K562 (cell line): ENCODE results near the gene DOLPP1. TPM values are rescaled to one million over a fixed set of nuclear protein-coding genes. Genes with fewer than 3 reads are reported as not detected.

Experiments used
- ATAC-seq: fragments of 200-7000 bp; cut with Tn5 transposase; 3 replicates; pipeline ENCODE4 v1.9.1; 2020; ENCODE audit warnings: moderate library complexity
- BruUV-seq: library from RNA; stranded (reverse); fragments of 400-500 nt; replicated peaks from 2 replicates; lab custom pipeline; 2021; lab: Mats Ljungman, UMichigan
- CTCF ChIA-PET: fragments of 300-600 bp; formaldehyde crosslinking; extraction: SDS; loops from one replicate; lab custom pipeline; 2021; ENCODE audit warnings: low intra/inter-chr PET ratio; lab: Yijun Ruan, JAX
- POLR2A ChIA-PET: fragments of 300-600, 350-650 bp; sonication (Branson Sonifier 250); formaldehyde crosslinking; extraction: SDS; loops from one replicate; lab custom pipeline; 2021; ENCODE audit warnings: antibody characterized with exemption, inconsistent platforms; lab: Yijun Ruan, JAX
- DNase-seq, 4 experiments: peaks; one replicate each; pipeline versions ENCODE4 v3.0.0 to v3.0.0-alpha.2; 2011 to 2018; ENCODE audit warnings: low spot score in 3 of 4, mixed read lengths in 3 of 4; ENCODE audit errors: extremely low read depth in 1 of 4
- FAIRE-seq: peaks from 2 replicates; lab custom pipeline; 2011; peaks lifted over from hg19 to GRCh38; lab: Jason Lieb, UNC
- H2AFZ ChIP-seq: 2 replicates; pipeline ENCODE4 v1.6.0; 2011; ENCODE audit warnings: low read depth, low read length, control low read depth, inconsistent platforms
- H3K27ac ChIP-seq: fragments of 200-600 bp; 3 replicates; pipeline ENCODE4 v1.8.0; 2011; ENCODE audit warnings: low read depth, mild to moderate bottlenecking, control low read depth, inconsistent platforms, low read length, moderate library complexity, mixed read lengths; ENCODE audit errors: extremely low read depth
- H3K27me3 ChIP-seq, 2 experiments: fragments of 300-600 bp in 1 of 2; 2 replicates in 1 of 2; 3 replicates in 1 of 2; pipeline versions ENCODE4 v1.6.0 to v1.8.0; 2011; ENCODE audit warnings: inconsistent platforms in 2 of 2, low read length in 2 of 2, mild to moderate bottlenecking in 1 of 2, mixed read lengths in 1 of 2, moderate library complexity in 1 of 2; ENCODE audit not compliant: control insufficient read depth in 2 of 2, insufficient read depth in 2 of 2
- H3K36me3 ChIP-seq: fragments of 300-600 bp; 3 replicates; pipeline ENCODE4 v1.8.0; 2011; ENCODE audit warnings: mild to moderate bottlenecking, low read length, inconsistent platforms; ENCODE audit not compliant: control insufficient read depth, insufficient read depth
- H3K4me1 ChIP-seq, 2 experiments: fragments of 200-600 bp in 1 of 2; replicated peaks in 1 of 2; 2 replicates in 1 of 2; 3 replicates in 1 of 2; pipeline versions ENCODE4 v1.5.1 to v1.8.0; 2011; ENCODE audit warnings: inconsistent platforms in 2 of 2, low read length in 2 of 2, mild to moderate bottlenecking in 1 of 2, mixed read lengths in 1 of 2, moderate library complexity in 1 of 2; ENCODE audit not compliant: control insufficient read depth in 2 of 2, insufficient read depth in 2 of 2
- H3K4me2 ChIP-seq: 2 replicates; pipeline ENCODE4 v1.6.1; 2011; ENCODE audit warnings: low read length, control low read depth, inconsistent platforms, mixed read lengths; ENCODE audit not compliant: insufficient read depth
- H3K4me3 ChIP-seq: fragments of 200-600 bp; sonication (generic), shearing (Covaris generic); 2 replicates; pipeline ENCODE4 v1.5.1; 2016; ENCODE audit warnings: control low read depth, inconsistent platforms
- H3K79me2 ChIP-seq: fragments of 200-600 bp; 3 replicates; pipeline ENCODE4 v1.8.0; 2011; ENCODE audit warnings: low read length, inconsistent platforms; ENCODE audit not compliant: control insufficient read depth, insufficient read depth
- H3K9ac ChIP-seq, 2 experiments: 2 replicates each; pipeline versions ENCODE4 v1.6.0 to v1.6.1; 2011; ENCODE audit warnings: low read depth in 2 of 2, low read length in 2 of 2, control low read depth in 1 of 2, inconsistent platforms in 1 of 2, mild to moderate bottlenecking in 1 of 2, mixed read lengths in 1 of 2; ENCODE audit not compliant: insufficient read depth in 1 of 2
- H3K9me1 ChIP-seq: one replicate; pipeline ENCODE4 v1.6.0; 2011; ENCODE audit warnings: inconsistent platforms, mild to moderate bottlenecking, low read length, moderate library complexity; ENCODE audit not compliant: control insufficient read depth, insufficient read depth
- H3K9me3 ChIP-seq: replicated peaks from 2 replicates; pipeline ENCODE4 v1.5.1; 2011; ENCODE audit warnings: low read depth, low read length, inconsistent platforms; ENCODE audit not compliant: control insufficient read depth, insufficient read depth
- H4K20me1 ChIP-seq: replicated peaks from 2 replicates; pipeline ENCODE4 v1.6.1; 2011; ENCODE audit warnings: low read length, inconsistent platforms, mixed read lengths; ENCODE audit not compliant: control insufficient read depth, insufficient read depth
- ATF2 ChIP-seq: sonication (generic); formaldehyde crosslinking; IDR thresholded peaks from 2 replicates; pipeline ENCODE4 v1.8.1; 2022; ENCODE audit warnings: missing genetic modification reagents
- BMI1 ChIP-seq: fragments of 150-350 bp; IDR thresholded peaks from 2 replicates; pipeline ENCODE4 v1.6.1; 2014; ENCODE audit warnings: low read length
- ILK ChIP-seq: fragments of 450-650 bp; IDR thresholded peaks from 2 replicates; pipeline ENCODE4 v1.6.1; 2016; ENCODE audit warnings: missing genetic modification characterization, low read depth, mild to moderate bottlenecking, missing compliant biosample characterization, moderate library complexity, borderline replicate concordance
- ZNF384 ChIP-seq: IDR thresholded peaks from 2 replicates; pipeline ENCODE4 v1.6.1; 2012; ENCODE audit warnings: low read depth, low read length, improper control_type of control experiment
- WGBS: fragments of 100-300 bp; shearing (Covaris generic); methylation state at CpG from one replicate; pipeline ENCODE4 v1.1.6; 2016; ENCODE audit warnings: low coverage, mixed read lengths; ENCODE audit not compliant: insufficient coverage; ENCODE audit errors: missing lambda C conversion rate; 5-methylcytosine and 5-hydroxymethylcytosine counted together
- in situ Hi-C: fragments of 300-500 bp; cut with MboI; formaldehyde crosslinking; loops from 4 replicates; pipeline ENCODE4 v1.15.0; 2018; ENCODE audit warnings: inconsistent platforms, mixed read lengths
- intact Hi-C: fragments of 100-400 bp; cut with micrococcal nuclease; formaldehyde crosslinking; loops from 2 replicates; pipeline ENCODE4 v1.14.2; 2022
- polyA plus RNA-seq, 8 experiments: library from polyadenylated mRNA; depleted of rRNA in 4 of 8; stranded (reverse) in 5 of 8; unstranded in 3 of 8; fragments of >200 nt; fragmentation: Nextera tagmentation in 2 of 8; fragmentation: Illumina TruSeq in 1 of 8; extraction: Ambion mirVana in 2 of 8; extraction: Trizol in 1 of 8; gene quantifications; 2 replicates each; pipeline versions ENCODE4 v1.2.1 to v1.2.3, GENCODE V29; 2011 to 2014; ENCODE audit warnings: inconsistent platforms in 1 of 8, missing spikeins in 1 of 8
- total RNA-seq, 7 experiments: library from RNA; depleted of rRNA in 6 of 7; stranded (reverse); fragments of >200 nt in 6 of 7; fragmentation: Illumina TruSeq in 2 of 7; extraction: Trizol in 2 of 7; gene quantifications; 2 replicates each; pipeline versions ENCODE4 v1.2.1 to v1.2.3, GENCODE V29; 2011 to 2021; ENCODE audit warnings: low replicate concordance in 1 of 7

Gene DOLPP1
- total and polyA plus RNA-seq, 9 of the 15 experiments (the other 6 are each of a cell fraction or from before 2014, with no cell fraction given): 3.0 to 39.8 (median 30.5) TPM

- no peaks in the 10 kb centered on the region for H3K9me1 ChIP-seq
- H3K9me3 ChIP-seq: no peaks in the 10 kb centered on the region
- H3K4me3 ChIP-seq: no peak overlapping the region
- peaks cover 16% of the 10 kb centered on the region for H3K79me2 ChIP-seq
- no peaks in the 10 kb centered on the region for H3K27me3 ChIP-seq
- 63% methylated on average over 12 of the region's 12 CpGs for WGBS
- CTCF ChIA-PET: no interaction called here
- FAIRE-seq (peak; percentile 15), DNase-seq (no peak), ATAC-seq (no peak)
- peak overlapping the region; percentile 96; the same call in 1 of the 2 replicates for H2AFZ ChIP-seq
- peak overlapping the region; percentile 72; the same call in 2 of the 3 replicates for H3K27ac ChIP-seq
- H3K4me1 ChIP-seq: peaks cover 36 to 67% of the 10 kb centered on the region in 2 experiments
- peak overlapping the region; percentile 71; the same call in 1 of the 2 replicates for H3K4me2 ChIP-seq
- intact Hi-C loops: no loop called here
- no peak for TF ChIP-seq ILK (tag)
- no peak for TF ChIP-seq BMI1
- no peak for TF ChIP-seq ATF2
- 0 out of 2 replicates have a peak, but pooled peaks have one; percentile 52 for TF ChIP-seq ZNF384
- TF ChIP-seq, all 486 proteins: peak for 1
- no peaks in the 10 kb centered on the region for H3K36me3 ChIP-seq
- POLR2A ChIA-PET: interaction anchor here (0.6 to 0.8 kb wide), 2 partner anchors 130 to 422 kb away, joined by 3 read pairs; no protein-coding TSS in a partner anchor
- in situ Hi-C loops: no loop called here
- BruUV-seq: no TSS peak
- peak overlapping the region; percentile 36 to 64; a peak in 3 of 4 replicates for H3K9ac ChIP-seq
- no peaks in the 10 kb centered on the region; the same call in 1 of the 2 replicates for H4K20me1 ChIP-seq
Observed at GRCh38 chr9:129032541-129033159, 48.3 kb upstream of the DOLPP1 start.
